ENCODE measurements around the gene ANKRD22.

ANKRD22 gene

DNA sequence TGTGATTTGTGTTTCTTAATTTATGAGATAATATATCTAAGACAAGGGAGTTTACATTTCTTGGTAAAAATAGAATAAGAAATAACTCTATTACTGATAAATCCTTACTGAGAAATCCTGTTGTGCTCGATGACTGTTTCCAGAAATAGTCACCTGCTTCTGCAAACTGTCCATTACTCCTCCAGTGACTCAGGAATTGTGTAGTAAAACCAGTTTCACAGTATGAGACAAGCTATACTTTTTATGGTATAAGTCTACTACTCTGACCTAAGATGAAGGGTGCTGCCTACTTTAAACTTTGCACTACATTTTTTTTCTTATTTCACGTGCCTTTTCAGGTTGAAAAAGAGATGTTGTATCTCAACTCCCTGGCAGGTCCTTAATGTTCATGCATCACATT, 6.8 kb upstream of the ANKRD22 start:
- FAIRE-seq (no peak), DNase-seq (ENCODE audit: insufficient read length, low spot score) (no peak)
- TF ChIP-seq POLR2A (IDR thresholded peaks at IDR 0.05; ENCODE audit: low read depth, low read length) (no peak), PAX5 (IDR thresholded peaks at IDR 0.05; ENCODE audit: insufficient read depth, low read length, severe bottlenecking) (no peak), TAF1 (IDR thresholded peaks at IDR 0.05; ENCODE audit: low read depth, low read length) (no peak), SPI1 (IDR thresholded peaks at IDR 0.05; ENCODE audit: low read depth, low read length) (no peak), POLR2AphosphoS5 (IDR thresholded peaks at IDR 0.05; ENCODE audit: low read depth, low read length) (no peak), POU2F2 (IDR thresholded peaks at IDR 0.05; ENCODE audit: low read depth, low read length) (no peak)

DNA sequence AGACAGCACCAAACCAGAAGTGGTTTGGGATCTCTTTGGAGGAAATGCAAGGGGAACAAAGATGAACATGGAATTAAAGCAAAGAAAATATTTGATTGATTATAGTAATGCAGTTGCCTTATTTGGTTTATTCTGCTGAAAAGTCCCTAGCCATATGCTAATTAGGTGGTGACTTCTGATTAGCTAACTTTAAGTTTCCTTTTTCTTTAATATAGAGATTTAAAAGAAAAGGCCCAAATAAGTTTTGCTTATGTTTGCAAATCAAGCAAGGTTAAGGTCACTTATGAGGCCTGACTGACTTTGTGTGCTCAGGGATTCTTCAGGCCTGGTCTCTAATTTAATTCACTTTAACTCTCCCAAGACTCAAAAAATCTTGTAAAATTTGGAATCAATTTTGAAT, 6.2 kb upstream of the ANKRD22 start:
- DNase-seq (ENCODE audit: insufficient read length, low spot score) (no peak), FAIRE-seq (no peak)
- TF ChIP-seq POLR2A (IDR thresholded peaks at IDR 0.05; ENCODE audit: low read depth, low read length) (no peak), POU2F2 (IDR thresholded peaks at IDR 0.05; ENCODE audit: low read depth, low read length) (no peak)

DNA sequence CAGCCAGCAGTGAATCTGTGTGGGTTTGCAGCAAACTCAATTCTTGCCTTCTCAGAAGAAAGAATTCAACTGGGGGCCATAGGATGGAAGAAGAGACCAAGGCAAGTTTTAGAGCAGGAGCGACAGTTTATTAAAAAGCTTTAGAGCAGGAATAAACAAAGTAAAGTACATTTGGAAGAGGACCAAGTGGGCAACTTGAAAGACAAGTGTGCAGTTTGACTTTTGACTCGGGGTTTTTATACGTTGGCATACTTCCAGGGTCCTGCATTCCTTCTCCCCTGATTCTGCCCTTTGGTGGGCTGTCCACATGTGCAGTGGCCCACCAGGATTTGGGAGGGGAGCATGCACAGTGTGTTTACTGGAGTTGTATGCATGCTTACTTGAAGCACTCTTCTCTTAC, 3.0 kb upstream of the ANKRD22 start:
- DNase-seq (ENCODE audit: insufficient read length, low spot score): no peak
- no peak for TF ChIP-seq POU2F2 (IDR thresholded peaks at IDR 0.05; ENCODE audit: low read depth, low read length)
- no peak for FAIRE-seq

GRCh38 chr10:88853155-88853881, 1.7 kb upstream of the ANKRD22 start:
- TF ChIP-seq POU2F2 (IDR thresholded peaks at IDR 0.05; ENCODE audit: low read depth, low read length) (no peak), SPI1 (IDR thresholded peaks at IDR 0.05; ENCODE audit: low read depth, low read length) (peak; percentile 30; the same call in 1 of the 2 replicates)
- no peak for DNase-seq (ENCODE audit: insufficient read length, low spot score)
- no peak for FAIRE-seq

DNA sequence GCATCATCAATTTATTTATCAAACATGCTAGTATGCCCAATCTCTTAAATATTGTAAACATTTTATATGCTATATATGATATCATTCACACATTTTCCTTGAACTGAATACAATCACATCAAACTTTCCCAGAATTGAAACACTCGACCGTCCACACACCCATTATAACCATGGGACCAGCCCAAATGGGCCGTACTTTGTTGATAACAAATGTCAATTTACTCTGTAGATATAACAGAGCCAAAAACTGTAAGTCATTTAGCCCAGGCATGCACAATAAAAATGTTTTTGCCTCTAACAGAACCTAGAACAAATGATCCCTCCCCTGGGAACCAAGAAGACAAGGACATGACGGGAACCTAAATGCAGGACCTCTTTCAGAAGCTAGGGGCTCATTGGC, 683 bp upstream of the ANKRD22 start:
- no peak for FAIRE-seq
- DNase-seq (ENCODE audit: insufficient read length, low spot score): no peak
- TF ChIP-seq POLR2A (IDR thresholded peaks at IDR 0.05; ENCODE audit: low read depth, low read length): no peak
- TF ChIP-seq PAX5 (IDR thresholded peaks at IDR 0.05; ENCODE audit: insufficient read depth, low read length, severe bottlenecking): no peak
- no peak for TF ChIP-seq SPI1 (IDR thresholded peaks at IDR 0.05; ENCODE audit: low read depth, low read length)
- no peak for TF ChIP-seq TAF1 (IDR thresholded peaks at IDR 0.05; ENCODE audit: low read depth, low read length)
- TF ChIP-seq POU2F2 (IDR thresholded peaks at IDR 0.05; ENCODE audit: low read depth, low read length): no peak
- no peak for TF ChIP-seq POLR2AphosphoS5 (IDR thresholded peaks at IDR 0.05; ENCODE audit: low read depth, low read length)

DNA sequence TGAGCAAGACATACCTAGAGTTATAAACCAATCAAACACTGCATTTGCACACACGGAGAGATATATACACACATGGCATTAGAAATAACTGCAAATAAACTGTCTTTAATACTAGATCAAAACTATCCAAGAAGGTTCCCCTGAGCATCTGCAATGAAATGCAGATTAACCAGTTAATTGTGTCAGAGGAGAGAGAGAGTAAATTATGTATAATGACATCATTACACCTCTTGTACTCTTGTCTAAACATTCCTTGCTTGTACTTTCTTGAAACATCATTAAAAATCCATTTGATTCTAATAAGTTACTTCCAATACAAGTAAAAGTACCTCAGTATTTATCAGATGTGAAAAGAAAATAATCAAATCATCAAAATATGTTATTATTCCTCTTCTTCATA, 932 bp downstream of the ANKRD22 start:
- DNase-seq (ENCODE audit: insufficient read length, low spot score): no peak
- no peak for TF ChIP-seq TAF1 (IDR thresholded peaks at IDR 0.05; ENCODE audit: low read depth, low read length)
- TF ChIP-seq POLR2AphosphoS5 (IDR thresholded peaks at IDR 0.05; ENCODE audit: low read depth, low read length): no peak
- TF ChIP-seq PAX5 (IDR thresholded peaks at IDR 0.05; ENCODE audit: insufficient read depth, low read length, severe bottlenecking): no peak
- no peak for TF ChIP-seq POLR2A (IDR thresholded peaks at IDR 0.05; ENCODE audit: low read depth, low read length)
- TF ChIP-seq POU2F2 (IDR thresholded peaks at IDR 0.05; ENCODE audit: low read depth, low read length): no peak
- FAIRE-seq: no peak

GRCh38 chr10:88849234-88849633, 2.4 kb downstream of the ANKRD22 start:
- DNase-seq (ENCODE audit: insufficient read length, low spot score) (no peak), FAIRE-seq (no peak)
- no peak for TF ChIP-seq POU2F2 (IDR thresholded peaks at IDR 0.05; ENCODE audit: low read depth, low read length)
- no peak for TF ChIP-seq POLR2A (IDR thresholded peaks at IDR 0.05; ENCODE audit: low read depth, low read length)
- TF ChIP-seq TAF1 (IDR thresholded peaks at IDR 0.05; ENCODE audit: low read depth, low read length): no peak
- TF ChIP-seq PAX5 (IDR thresholded peaks at IDR 0.05; ENCODE audit: insufficient read depth, low read length, severe bottlenecking): no peak
- no peak for TF ChIP-seq POLR2AphosphoS5 (IDR thresholded peaks at IDR 0.05; ENCODE audit: low read depth, low read length)
- no peak for TF ChIP-seq SPI1 (IDR thresholded peaks at IDR 0.05; ENCODE audit: low read depth, low read length)

DNA sequence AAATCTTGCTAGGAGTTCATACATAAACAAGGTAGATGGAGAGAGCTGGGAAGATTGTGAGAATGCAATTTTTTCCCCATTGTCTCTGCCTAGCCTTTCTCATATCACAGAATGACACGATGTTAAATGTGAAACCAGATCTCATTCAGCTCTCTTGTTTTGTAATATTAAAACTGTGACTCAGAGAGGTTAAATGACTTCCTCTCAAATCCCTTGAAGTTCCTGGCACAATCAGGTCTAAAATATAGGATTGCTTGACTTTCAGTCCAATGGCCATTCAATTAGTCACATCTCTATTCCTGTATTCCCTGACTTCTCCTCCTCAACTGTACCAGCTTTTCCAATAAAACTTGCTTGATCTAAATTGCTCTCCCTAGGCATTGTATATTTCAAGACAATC, 3.1 kb downstream of the ANKRD22 start:
- TF ChIP-seq POU2F2 (IDR thresholded peaks at IDR 0.05; ENCODE audit: low read depth, low read length) (no peak), SPI1 (IDR thresholded peaks at IDR 0.05; ENCODE audit: low read depth, low read length) (peak; percentile 74), TAF1 (IDR thresholded peaks at IDR 0.05; ENCODE audit: low read depth, low read length) (no peak), POLR2AphosphoS5 (IDR thresholded peaks at IDR 0.05; ENCODE audit: low read depth, low read length) (no peak), PAX5 (IDR thresholded peaks at IDR 0.05; ENCODE audit: insufficient read depth, low read length, severe bottlenecking) (no peak), POLR2A (IDR thresholded peaks at IDR 0.05; ENCODE audit: low read depth, low read length) (no peak)
- DNase-seq (ENCODE audit: insufficient read length, low spot score) (no peak), FAIRE-seq (no peak)

- FAIRE-seq (no peak), DNase-seq (ENCODE audit: insufficient read length, low spot score) (no peak)
- TF ChIP-seq POLR2AphosphoS5 (IDR thresholded peaks at IDR 0.05; ENCODE audit: low read depth, low read length): no peak
- no peak for TF ChIP-seq PAX5 (IDR thresholded peaks at IDR 0.05; ENCODE audit: insufficient read depth, low read length, severe bottlenecking)
These were observed 8.5 kb downstream of the ANKRD22 start for GRCh38 chr10:88843171-88843570.

GRCh38 chr10:88841316-88842111, 10.1 kb downstream of the ANKRD22 start:
- TF ChIP-seq POU2F2 (IDR thresholded peaks at IDR 0.05; ENCODE audit: low read depth, low read length): no peak
- no peak for TF ChIP-seq PAX5 (IDR thresholded peaks at IDR 0.05; ENCODE audit: insufficient read depth, low read length, severe bottlenecking)
- no peak for TF ChIP-seq TAF1 (IDR thresholded peaks at IDR 0.05; ENCODE audit: low read depth, low read length)
- no peak for TF ChIP-seq POLR2AphosphoS5 (IDR thresholded peaks at IDR 0.05; ENCODE audit: low read depth, low read length)
- no peak for TF ChIP-seq SPI1 (IDR thresholded peaks at IDR 0.05; ENCODE audit: low read depth, low read length)
- no peak for DNase-seq (ENCODE audit: insufficient read length, low spot score)
- no peak for FAIRE-seq
